HepG2 (cell line): ENCODE data around the gene DFFA. TPM values are rescaled to one million over a fixed set of nuclear protein-coding genes. Genes with fewer than 3 reads are reported as not detected.

Source experiments
- AGO1 ChIP-seq: fragments of 200-400 bp; formaldehyde crosslinking; IDR thresholded peaks from 2 replicates; pipeline ENCODE4 v1.6.1; 2017; ENCODE audit warnings: mild to moderate bottlenecking, low read depth, low read length, moderate library complexity; ENCODE audit not compliant: poor library complexity, severe bottlenecking
- EED ChIP-seq: sonication (generic); formaldehyde crosslinking; IDR thresholded peaks from 2 replicates; pipeline ENCODE4 v1.5.0; 2020; ENCODE audit warnings: mild to moderate bottlenecking, missing genetic modification reagents
- ESRRA ChIP-seq: sonication (generic); formaldehyde crosslinking; IDR thresholded peaks from 2 replicates; pipeline ENCODE4 v1.5.1; 2020; ENCODE audit warnings: mild to moderate bottlenecking, low read depth, missing genetic modification reagents
- HNRNPUL1 ChIP-seq: fragments of 200-400 bp; formaldehyde crosslinking; IDR thresholded peaks from 2 replicates; pipeline ENCODE4 v1.6.1; 2017; ENCODE audit warnings: low read depth, mild to moderate bottlenecking, low read length, moderate library complexity
- MXD4 ChIP-seq: IDR thresholded peaks from 2 replicates; pipeline ENCODE4 v1.6.1; 2016; ENCODE audit warnings: mild to moderate bottlenecking, missing biosample characterization, missing genetic modification reagents
- NFYC ChIP-seq: IDR thresholded peaks from 2 replicates; pipeline ENCODE4 v1.6.1; 2016; ENCODE audit warnings: missing genetic modification reagents, missing compliant biosample characterization
- PHF20 ChIP-seq: sonication (generic); formaldehyde crosslinking; IDR thresholded peaks from 2 replicates; pipeline ENCODE4 v1.5.0; 2020; ENCODE audit warnings: mild to moderate bottlenecking, missing genetic modification reagents
- PHF8 ChIP-seq: sonication (generic); formaldehyde crosslinking; IDR thresholded peaks from 2 replicates; pipeline ENCODE4 v1.5.0; 2020; ENCODE audit warnings: missing genetic modification reagents
- SMC3 ChIP-seq: IDR thresholded peaks from 2 replicates; pipeline ENCODE4 v1.6.1; 2011; ENCODE audit warnings: low read length, improper control_type of control experiment
- SP4 ChIP-seq: sonication (generic); formaldehyde crosslinking; IDR thresholded peaks from 2 replicates; pipeline ENCODE4 v1.8.1; 2023; ENCODE audit warnings: mild to moderate bottlenecking, missing genetic modification reagents
- SPEN ChIP-seq: sonication (generic); formaldehyde crosslinking; IDR thresholded peaks from 2 replicates; pipeline ENCODE4 v1.5.1; 2020; ENCODE audit warnings: low read depth, mild to moderate bottlenecking, missing genetic modification reagents
- ZMYM2 ChIP-seq: sonication (generic); formaldehyde crosslinking; IDR thresholded peaks from 2 replicates; pipeline ENCODE4 v1.8.0; 2022; ENCODE audit warnings: mild to moderate bottlenecking, missing genetic modification reagents
- ZNF460 ChIP-seq: sonication (generic); formaldehyde crosslinking; IDR thresholded peaks from 2 replicates; pipeline ENCODE4 v1.5.1; 2020; ENCODE audit warnings: missing genetic modification reagents, mild to moderate bottlenecking, borderline replicate concordance
- ZSCAN29 ChIP-seq: sonication (generic); formaldehyde crosslinking; conservative IDR thresholded peaks from 2 replicates; pipeline ENCODE4 v1.4.0; 2020; ENCODE audit warnings: mild to moderate bottlenecking, missing genetic modification reagents
- polyA plus RNA-seq, 8 experiments: library from polyadenylated mRNA; depleted of rRNA in 3 of 8; stranded (reverse) in 7 of 8; unstranded in 1 of 8; fragments of >200 nt; fragmentation: Illumina TruSeq in 4 of 8; extraction: Trizol in 4 of 8; gene quantifications; 2 replicates each; pipeline versions ENCODE4 v1.2.1 to v1.2.3, GENCODE V29; 2011 to 2016; ENCODE audit warnings: low read depth in 4 of 8, missing spikeins in 1 of 8, mixed read lengths in 1 of 8; ENCODE audit not compliant: insufficient read depth in 1 of 8
- total RNA-seq, 5 experiments: library from RNA; depleted of rRNA; stranded (reverse); fragments of >200 nt; fragmentation: Illumina TruSeq; extraction: Trizol; gene quantifications; 2 replicates each; pipeline ENCODE4 v1.2.3, GENCODE V29; 2016; ENCODE audit warnings: low read depth in 1 of 5
- TF ChIP-seq, protein P1 (sequence below): sonication (generic); formaldehyde crosslinking; IDR thresholded peaks from 2 replicates; pipeline ENCODE4 v1.8.0; 2022; ENCODE audit warnings: missing genetic modification reagents, mild to moderate bottlenecking, inconsistent platforms, borderline replicate concordance
- TF ChIP-seq, protein P2 (sequence below): sonication (generic); formaldehyde crosslinking; IDR thresholded peaks from 2 replicates; pipeline ENCODE4 v1.4.0; 2020; ENCODE audit warnings: missing genetic modification reagents
- TF ChIP-seq, protein P3 (sequence below): IDR thresholded peaks from 2 replicates; pipeline ENCODE4 v1.6.1; 2016; ENCODE audit warnings: low read depth, control low read depth
- TF ChIP-seq, protein P4 (sequence below): sonication (generic); formaldehyde crosslinking; IDR thresholded peaks from 2 replicates; pipeline ENCODE4 v1.5.1; 2020; ENCODE audit warnings: missing genetic modification reagents, mild to moderate bottlenecking, borderline replicate concordance

The DFFA gene
- total and polyA plus RNA-seq, 2 of the 13 experiments (the other 11 are each of a cell fraction or from before 2014, with no cell fraction given): 16.5 to 33.9 TPM

DNA sequence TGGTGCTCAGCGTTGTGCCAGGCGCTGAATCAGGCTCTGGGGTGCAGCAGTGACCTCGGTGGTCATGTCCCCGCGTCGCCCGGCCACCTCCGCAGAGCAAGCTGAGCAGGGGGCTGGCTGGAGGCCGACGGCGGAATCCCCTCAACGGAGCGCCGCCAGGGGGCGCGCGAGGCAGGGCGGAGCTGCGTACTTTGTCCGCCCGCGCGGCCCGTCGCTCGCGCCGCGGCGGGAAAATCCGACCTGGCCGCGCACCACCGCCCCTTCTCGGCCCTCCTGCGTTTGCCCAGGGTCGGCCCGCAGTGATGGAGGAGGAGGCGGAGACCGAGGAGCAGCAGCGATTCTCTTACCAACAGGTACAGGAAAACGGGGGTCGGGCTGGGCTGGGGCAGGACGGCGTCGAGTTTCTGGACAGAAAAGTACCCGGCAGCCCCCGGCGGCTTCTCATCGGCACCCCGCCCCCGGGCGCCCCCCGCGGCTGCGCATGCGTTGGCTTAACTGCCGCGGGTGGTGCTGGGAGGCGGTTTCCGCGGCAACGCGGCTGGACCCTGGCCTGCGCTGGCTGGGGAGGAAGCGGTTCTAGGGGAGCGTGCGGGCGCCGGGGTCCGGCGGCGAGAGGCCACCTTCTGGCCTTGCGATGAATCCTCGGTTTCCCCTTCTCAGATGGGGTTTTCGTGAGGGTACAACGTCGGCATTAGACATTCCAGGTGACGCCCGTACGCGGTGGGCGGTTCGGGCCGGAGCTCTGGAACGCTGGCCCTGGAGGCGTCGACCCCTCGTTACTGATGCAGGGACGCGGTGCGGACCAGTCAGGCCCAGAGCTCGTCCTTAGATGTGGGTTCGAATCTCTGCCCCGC lies 41.9 kb downstream of the DFFA start, which contains the start of gene CENPS (continued):
- TF ChIP-seq, protein P1, sequence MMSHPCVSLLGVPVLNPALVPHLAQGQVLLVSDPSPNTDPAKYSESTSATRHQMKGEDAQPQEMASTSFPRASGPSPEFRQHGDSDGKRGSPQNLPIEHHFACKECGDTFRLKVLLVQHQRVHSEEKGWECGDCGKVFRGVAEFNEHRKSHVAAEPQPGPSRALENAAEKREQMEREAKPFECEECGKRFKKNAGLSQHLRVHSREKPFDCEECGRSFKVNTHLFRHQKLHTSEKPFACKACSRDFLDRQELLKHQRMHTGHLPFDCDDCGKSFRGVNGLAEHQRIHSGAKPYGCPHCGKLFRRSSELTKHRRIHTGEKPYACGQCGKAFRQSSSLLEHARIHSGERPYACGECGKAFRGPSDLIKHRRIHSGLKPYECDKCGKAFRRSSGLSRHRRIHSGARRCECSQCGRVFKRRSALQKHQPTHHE: peak; percentile 99
- no peak; the same call in 1 of the 2 replicates for TF ChIP-seq ZNF460 (CRISPR knock-in tag)
- peak; percentile 72 for TF ChIP-seq ESRRA (CRISPR knock-in tag)
- peak; percentile 60; the same call in 1 of the 2 replicates for TF ChIP-seq EED
- TF ChIP-seq, protein P2, sequence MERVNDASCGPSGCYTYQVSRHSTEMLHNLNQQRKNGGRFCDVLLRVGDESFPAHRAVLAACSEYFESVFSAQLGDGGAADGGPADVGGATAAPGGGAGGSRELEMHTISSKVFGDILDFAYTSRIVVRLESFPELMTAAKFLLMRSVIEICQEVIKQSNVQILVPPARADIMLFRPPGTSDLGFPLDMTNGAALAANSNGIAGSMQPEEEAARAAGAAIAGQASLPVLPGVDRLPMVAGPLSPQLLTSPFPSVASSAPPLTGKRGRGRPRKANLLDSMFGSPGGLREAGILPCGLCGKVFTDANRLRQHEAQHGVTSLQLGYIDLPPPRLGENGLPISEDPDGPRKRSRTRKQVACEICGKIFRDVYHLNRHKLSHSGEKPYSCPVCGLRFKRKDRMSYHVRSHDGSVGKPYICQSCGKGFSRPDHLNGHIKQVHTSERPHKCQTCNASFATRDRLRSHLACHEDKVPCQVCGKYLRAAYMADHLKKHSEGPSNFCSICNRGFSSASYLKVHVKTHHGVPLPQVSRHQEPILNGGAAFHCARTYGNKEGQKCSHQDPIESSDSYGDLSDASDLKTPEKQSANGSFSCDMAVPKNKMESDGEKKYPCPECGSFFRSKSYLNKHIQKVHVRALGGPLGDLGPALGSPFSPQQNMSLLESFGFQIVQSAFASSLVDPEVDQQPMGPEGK: peak; percentile 81
- peak; percentile 53; the same call in 1 of the 2 replicates for TF ChIP-seq SMC3
- TF ChIP-seq HNRNPUL1: no peak
- TF ChIP-seq ZSCAN29: no peak
- TF ChIP-seq, protein P3, sequence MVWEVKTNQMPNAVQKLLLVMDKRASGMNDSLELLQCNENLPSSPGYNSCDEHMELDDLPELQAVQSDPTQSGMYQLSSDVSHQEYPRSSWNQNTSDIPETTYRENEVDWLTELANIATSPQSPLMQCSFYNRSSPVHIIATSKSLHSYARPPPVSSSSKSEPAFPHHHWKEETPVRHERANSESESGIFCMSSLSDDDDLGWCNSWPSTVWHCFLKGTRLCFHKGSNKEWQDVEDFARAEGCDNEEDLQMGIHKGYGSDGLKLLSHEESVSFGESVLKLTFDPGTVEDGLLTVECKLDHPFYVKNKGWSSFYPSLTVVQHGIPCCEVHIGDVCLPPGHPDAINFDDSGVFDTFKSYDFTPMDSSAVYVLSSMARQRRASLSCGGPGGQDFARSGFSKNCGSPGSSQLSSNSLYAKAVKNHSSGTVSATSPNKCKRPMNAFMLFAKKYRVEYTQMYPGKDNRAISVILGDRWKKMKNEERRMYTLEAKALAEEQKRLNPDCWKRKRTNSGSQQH: peak; percentile 94
- peak; percentile 59 for TF ChIP-seq AGO1
- no peak for TF ChIP-seq NFYC
- peak; percentile 76; the same call in 1 of the 2 replicates for TF ChIP-seq SP4
- TF ChIP-seq MXD4 (CRISPR knock-in tag): peak; percentile 90
- peak; percentile 92 for TF ChIP-seq PHF8 (CRISPR knock-in tag)
- TF ChIP-seq SPEN (CRISPR knock-in tag): peak; percentile 92
- peak; percentile 82 for TF ChIP-seq PHF20 (CRISPR knock-in tag)
- peak; percentile 91 for TF ChIP-seq ZMYM2 (CRISPR knock-in tag)
- TF ChIP-seq, protein P4, sequence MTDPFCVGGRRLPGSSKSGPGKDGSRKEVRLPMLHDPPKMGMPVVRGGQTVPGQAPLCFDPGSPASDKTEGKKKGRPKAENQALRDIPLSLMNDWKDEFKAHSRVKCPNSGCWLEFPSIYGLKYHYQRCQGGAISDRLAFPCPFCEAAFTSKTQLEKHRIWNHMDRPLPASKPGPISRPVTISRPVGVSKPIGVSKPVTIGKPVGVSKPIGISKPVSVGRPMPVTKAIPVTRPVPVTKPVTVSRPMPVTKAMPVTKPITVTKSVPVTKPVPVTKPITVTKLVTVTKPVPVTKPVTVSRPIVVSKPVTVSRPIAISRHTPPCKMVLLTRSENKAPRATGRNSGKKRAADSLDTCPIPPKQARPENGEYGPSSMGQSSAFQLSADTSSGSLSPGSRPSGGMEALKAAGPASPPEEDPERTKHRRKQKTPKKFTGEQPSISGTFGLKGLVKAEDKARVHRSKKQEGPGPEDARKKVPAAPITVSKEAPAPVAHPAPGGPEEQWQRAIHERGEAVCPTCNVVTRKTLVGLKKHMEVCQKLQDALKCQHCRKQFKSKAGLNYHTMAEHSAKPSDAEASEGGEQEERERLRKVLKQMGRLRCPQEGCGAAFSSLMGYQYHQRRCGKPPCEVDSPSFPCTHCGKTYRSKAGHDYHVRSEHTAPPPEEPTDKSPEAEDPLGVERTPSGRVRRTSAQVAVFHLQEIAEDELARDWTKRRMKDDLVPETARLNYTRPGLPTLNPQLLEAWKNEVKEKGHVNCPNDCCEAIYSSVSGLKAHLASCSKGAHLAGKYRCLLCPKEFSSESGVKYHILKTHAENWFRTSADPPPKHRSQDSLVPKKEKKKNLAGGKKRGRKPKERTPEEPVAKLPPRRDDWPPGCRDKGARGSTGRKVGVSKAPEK (CRISPR knock-in tag): no peak
